GM12864 (cell line): ENCODE results near the gene CAMK2D.

ENCODE experiments used
- DNase-seq: peaks from one replicate; pipeline ENCODE4 v3.0.0-alpha.2; 2011; ENCODE audit warnings: low read depth
- H3K4me3 ChIP-seq: 2 replicates; pipeline ENCODE4 v1.5.1; 2011; ENCODE audit warnings: mild to moderate bottlenecking, low read depth, low read length, control low read depth
- TF ChIP-seq, protein P1 (sequence below): IDR thresholded peaks from 2 replicates; pipeline ENCODE4 v1.5.1; 2011; ENCODE audit warnings: low read depth, mild to moderate bottlenecking, moderate library complexity, low read length, control low read depth, inconsistent platforms; ENCODE audit errors: missing control alignments

The CAMK2D gene

DNA sequence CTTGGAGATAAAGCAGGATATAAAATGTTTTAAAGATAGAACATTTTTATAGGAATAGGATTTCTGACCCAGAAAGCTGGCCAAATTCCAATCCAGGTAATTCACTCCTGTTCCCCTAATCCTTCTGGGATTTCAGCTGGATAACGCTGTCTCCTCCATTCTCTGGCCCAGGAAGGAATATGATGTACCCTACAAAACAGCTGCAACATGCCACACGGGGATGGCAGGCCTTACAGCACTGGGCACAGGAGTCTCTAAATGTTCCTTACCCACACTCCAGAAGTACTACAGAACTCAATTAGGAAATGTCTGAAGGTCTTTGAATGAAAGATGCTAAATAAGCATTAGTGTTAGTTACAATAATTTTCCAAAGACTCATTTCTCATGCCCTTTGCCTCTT lies 15.8 kb downstream of the CAMK2D start:
- no peak for DNase-seq
- TF ChIP-seq, protein P1, sequence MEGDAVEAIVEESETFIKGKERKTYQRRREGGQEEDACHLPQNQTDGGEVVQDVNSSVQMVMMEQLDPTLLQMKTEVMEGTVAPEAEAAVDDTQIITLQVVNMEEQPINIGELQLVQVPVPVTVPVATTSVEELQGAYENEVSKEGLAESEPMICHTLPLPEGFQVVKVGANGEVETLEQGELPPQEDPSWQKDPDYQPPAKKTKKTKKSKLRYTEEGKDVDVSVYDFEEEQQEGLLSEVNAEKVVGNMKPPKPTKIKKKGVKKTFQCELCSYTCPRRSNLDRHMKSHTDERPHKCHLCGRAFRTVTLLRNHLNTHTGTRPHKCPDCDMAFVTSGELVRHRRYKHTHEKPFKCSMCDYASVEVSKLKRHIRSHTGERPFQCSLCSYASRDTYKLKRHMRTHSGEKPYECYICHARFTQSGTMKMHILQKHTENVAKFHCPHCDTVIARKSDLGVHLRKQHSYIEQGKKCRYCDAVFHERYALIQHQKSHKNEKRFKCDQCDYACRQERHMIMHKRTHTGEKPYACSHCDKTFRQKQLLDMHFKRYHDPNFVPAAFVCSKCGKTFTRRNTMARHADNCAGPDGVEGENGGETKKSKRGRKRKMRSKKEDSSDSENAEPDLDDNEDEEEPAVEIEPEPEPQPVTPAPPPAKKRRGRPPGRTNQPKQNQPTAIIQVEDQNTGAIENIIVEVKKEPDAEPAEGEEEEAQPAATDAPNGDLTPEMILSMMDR: no peak
- no peak overlapping the region for H3K4me3 ChIP-seq

DNA sequence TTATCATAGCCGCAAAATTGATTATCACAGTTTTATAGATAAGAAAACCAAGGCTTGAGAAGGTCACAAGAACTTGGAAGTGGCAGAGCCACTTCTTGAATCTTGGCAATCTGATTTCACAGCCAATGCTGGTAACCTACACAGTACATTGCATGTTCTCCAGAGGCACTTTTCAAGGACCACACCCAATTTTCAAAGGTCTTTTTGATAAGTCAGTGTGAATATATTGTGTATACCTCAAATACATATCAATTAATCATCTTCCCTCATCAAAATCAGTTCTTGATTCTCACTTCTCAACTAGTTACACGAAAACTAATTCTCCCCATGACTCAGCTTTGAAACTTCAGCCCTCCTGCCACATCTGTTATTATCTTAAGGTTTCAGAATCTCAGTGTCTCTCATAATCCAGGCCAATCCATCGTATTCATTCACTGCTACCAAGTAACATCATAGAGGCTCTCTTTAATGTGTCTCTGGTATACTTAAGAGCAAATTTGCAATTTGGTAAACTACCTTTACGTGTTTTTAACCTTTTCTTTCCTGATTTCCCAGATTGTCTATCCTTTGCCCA lies 16.8 kb downstream of the CAMK2D start:
- DNase-seq: no peak
- no peak overlapping the region for H3K4me3 ChIP-seq
- TF ChIP-seq, protein P1: no peak

DNA sequence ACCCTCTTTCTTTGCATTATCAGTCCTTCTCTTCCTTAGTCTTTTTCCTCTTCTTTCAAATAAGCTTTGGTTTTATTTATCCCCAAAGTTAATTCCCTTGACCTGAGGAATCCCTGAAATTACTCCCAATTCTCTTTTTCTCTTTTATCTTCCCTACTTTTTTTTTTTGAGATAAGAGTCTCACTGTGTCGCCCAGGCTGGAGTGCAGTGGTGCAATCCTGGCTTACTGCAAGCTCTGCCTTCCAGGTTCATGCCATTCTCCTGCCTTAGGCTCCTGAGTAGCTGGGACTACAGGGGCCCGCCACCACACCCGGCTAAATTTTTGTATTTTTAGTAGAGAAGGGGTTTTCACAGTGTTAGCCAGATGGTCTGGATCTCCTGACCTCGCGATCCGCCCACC lies 17.8 kb downstream of the CAMK2D start:
- no peak for DNase-seq
- TF ChIP-seq, protein P1: no peak
- no peak overlapping the region for H3K4me3 ChIP-seq

DNA sequence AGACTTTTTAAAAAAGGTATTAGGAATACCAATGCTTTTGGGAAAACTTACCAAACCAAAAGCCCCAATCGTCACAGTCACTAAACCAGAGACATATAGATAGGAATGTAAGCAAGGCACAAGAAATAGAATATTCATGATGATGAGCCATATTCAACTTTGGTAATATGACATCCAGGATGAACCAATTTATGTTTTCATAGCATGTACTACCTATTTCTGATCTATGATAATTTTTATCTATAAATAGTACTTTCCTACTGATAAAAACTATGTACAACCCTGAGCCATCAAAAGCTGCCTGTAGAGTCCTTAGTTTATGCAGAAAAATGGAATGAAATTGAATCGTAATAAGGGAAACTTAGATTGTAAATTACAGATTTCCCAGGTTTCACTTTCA lies 18.9 kb downstream of the CAMK2D start:
- TF ChIP-seq, protein P1: no peak
- no peak overlapping the region for H3K4me3 ChIP-seq
- DNase-seq: no peak

DNA sequence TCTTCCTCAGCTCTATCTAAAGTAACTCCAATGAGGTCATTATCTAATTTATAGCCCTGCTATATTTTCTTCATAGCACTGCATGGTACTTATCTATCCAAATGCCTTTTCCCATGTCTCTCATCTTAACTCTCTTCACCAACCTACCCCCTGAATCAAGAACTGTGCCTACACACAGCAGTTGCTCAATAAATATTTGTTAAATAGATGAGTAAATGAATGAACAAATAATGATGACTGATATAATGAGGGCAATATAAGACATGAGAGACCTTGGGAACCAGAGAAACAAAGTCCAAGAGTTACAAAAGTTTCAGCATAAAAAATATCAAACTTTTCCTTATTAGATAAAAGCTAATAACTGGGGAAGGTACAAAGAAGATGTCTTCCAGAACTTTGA lies 19.6 kb downstream of the CAMK2D start:
- no peak for DNase-seq
- TF ChIP-seq, protein P1: no peak
- no peak overlapping the region for H3K4me3 ChIP-seq

DNA sequence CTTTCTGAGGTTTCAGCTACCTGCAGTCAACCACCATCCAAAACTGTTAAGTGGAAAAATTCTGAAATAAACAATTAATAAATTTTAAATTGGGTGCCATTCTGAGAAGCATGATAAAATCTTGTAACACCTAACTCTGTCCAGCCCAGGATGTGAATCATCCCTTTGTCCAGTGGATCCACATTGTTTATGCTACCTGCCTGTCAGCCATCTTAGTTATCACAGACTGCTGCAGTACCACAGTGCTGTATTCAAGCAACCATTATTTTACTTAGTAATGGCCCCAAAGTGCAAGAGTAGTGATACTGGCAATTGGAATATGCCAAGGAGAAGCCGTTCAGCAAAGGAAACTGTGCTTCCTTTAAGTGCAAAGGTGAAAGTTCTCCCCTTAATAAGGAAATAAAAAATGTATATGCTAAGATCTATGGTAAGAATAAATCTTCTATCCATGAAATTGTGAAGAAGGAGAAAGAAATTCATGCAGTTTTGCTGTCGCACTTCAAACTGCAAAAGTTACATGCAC lies 20.6 kb downstream of the CAMK2D start:
- TF ChIP-seq, protein P1: no peak
- no peak overlapping the region for H3K4me3 ChIP-seq
- no peak for DNase-seq

DNA sequence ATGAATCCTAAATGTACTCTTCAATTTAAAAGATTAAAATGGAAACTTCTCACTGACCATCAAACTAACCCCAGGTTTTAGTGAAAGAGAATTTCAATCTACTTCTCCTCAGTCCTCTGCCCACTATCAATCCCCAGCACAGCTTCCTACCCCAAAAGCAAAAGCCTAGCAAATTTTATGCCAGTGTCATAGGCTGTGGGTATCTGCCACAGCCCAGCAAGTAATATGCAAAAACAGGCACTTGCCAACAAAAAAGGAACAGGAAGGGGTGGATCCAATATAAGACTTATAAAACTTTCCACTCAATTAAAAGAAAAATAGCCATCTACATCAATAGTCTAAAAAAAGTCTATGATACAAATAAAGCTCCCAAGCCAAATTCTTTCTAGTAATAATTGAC lies 22.3 kb downstream of the CAMK2D start:
- H3K4me3 ChIP-seq: no peak overlapping the region
- no peak for DNase-seq
- TF ChIP-seq, protein P1: no peak
